NCI-H2196 treated with DMSO at 0.1 percent for 48 hours (cell line): ENCODE data around the gene ALS2.
"Not testable (repeated sequence)": the region's sequence is repeated elsewhere in the genome, so short reads cannot be mapped to it uniquely, and the experiment has no call there.

Source experiments
- DNase-seq: peaks from one replicate; lab custom pipeline; 2025; ENCODE audit not compliant: unreplicated experiment; lab: John Stamatoyannopoulos, UW

Gene ALS2

DNA sequence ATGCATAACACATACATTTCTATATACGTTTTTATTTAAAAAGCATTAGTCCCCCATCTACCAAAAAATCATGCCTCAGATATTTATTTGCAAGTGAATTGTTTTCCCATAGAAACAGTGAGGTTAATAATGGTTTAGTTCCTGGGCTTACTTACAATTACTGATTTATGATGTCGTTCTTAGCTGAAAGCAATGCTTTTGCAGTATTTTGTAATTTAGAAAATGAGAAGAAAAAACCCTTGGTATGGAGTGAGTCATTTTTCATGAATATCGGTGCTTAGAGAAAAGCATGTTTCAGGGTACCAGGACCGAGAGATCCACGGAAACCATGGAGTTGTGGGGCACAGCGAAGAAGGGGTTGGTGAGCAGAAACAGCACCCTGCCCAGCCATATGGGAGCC lies 13.6 kb upstream of the ALS2 start:
- DNase-seq = no peak

DNA sequence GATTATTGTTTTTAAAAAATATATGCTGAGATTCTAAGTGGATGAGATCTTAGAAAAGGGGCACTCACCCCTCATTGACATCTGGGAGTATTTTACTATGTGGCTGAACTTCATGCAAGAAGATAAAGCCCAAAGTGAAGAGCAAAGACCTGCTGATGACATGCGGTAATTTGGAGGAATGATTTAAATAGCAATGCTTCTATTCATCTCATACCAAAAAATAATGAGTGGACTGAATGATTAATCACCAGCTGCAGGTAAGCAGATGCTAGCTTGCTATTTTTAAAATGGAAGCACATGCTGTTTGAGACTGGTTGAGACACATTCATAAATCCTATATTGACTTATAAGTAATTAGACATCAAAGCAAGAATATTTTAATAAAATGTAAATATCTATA lies 12.9 kb upstream of the ALS2 start:
- no peak for DNase-seq

DNA sequence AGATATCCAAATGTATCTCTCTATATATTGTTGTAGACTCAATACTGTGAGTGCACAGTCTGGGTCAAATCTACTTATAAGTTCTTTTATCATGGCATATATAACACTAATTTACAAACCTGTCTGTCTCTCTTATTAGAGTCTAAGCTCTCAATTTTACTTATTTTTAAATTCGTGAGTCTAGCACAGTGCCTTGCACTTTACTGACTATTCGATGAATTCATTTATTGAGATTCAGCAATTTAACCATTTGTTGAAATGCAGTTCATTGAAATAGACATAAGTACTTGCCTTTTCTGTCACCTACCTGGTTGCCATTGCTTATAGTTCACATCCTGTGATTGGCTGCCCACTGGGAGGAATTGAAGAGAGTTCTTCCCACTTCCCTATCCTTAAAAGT lies 10.3 kb upstream of the ALS2 start:
- no peak for DNase-seq

DNA sequence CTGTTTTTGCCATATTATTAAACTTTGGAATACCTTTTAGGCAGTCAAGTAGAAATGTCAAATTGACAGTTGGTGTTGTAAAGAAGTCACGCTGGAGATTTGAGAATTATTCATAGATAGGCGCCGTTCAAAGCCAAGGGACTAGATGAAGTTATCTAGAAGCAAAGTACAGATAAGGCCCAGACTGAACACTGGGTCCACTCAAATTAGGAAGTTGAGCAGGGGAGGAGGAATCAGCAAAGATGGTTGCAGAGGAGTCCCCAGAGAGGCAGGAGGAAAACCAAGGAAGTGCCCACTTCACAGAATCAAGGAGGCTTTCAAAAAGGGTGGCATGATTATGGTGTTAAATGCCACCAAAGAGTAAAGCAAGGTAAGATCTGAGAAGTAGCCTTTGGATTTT lies 9.6 kb upstream of the ALS2 start:
- DNase-seq = no peak

DNA sequence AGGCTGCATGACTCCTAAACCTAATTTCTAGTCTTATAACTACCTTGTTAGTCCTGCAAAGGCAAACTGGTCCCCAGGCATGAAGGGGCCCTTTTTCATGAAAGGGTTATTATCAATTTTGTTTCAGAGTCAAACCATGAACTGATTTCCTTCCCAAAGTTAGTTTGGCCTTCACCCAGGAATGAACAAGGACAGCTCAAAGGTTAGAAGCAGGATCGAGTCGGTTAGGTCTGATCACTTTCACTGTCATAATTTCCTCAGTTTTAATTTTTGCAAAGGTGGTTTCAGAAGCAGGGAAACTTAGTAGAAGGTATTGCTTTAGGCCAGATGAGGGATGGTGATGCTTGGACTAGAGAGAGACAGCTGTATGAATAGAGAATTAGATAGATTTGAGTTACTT lies 8.7 kb upstream of the ALS2 start:
- DNase-seq = no peak

DNA sequence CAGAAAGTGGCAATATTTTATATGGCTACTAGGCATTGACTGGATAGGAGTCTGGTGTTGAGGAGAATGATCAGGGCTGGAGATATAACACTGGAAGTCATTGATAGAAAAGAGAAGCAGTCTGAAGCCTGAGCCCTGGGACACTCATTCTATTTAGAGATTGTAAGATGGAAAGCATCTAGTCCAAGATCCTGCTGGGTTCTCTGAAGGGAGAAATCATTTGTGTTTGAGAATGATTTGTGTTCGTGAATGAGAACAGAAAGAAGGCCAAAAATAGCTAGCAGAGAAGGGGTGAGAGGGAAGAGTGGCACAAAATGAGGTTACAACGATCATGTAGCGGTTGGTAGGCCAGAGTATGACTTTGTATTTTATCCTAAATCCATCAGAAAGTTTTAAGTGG lies 7.6 kb upstream of the ALS2 start:
- no peak for DNase-seq

DNA sequence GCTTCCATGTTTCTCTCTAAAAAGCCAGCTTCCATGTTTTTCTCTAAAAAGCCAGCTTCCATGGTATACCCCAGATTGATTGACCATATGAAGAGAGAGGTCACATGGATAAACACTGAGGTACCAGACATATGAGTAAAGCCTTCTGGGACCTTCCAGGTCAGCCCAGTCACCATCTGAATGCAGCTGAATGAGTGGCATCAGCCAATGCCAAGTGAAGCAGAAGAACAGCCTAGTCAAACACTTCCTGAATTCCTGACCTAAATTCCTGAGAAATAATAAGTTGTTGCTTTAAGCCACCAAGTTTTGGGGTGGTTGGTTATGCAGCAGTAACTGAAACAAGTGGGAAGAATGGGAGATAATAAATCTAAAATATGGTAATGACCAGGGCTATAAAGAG lies 5.7 kb upstream of the ALS2 start:
- DNase-seq = no peak

DNA sequence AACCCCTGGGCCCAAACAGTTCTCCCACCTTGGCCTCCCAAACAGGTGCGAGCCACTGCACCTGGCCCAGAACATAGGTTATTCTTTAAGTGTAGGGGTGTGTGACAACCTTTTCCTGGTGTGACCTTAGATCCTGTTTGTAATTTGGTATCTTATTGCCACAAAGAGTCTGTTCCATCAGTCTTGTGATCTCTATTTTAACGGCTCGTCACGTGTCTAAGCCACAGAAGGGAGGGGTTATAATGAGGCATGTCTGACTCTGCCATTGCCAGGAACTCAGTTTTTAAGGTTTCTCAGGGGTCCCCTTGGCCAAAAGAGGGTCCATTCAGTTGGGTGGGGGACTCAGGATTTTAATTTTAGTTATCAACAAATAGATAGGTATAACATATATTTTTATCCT lies 4.4 kb upstream of the ALS2 start:
- no peak for DNase-seq

DNA sequence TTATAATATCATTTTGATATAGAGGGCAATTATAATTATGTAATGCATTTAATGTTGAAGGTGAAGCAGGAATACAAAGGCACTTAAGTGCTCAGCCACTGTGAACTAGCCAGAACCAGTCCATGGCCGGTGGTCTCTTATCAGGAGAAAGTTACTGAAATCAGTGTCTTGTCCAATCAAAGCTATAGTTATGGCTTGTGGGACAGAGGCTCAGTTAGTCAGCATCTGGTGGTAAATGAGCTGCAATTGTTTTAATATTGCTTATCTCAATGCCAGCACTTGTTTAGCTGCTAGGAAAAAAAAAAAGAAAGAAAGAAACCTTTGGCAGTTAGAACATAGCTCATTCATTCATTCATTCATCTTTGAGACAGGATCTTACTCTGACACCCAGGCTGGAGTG lies 3.8 kb upstream of the ALS2 start:
- DNase-seq = no peak

DNA sequence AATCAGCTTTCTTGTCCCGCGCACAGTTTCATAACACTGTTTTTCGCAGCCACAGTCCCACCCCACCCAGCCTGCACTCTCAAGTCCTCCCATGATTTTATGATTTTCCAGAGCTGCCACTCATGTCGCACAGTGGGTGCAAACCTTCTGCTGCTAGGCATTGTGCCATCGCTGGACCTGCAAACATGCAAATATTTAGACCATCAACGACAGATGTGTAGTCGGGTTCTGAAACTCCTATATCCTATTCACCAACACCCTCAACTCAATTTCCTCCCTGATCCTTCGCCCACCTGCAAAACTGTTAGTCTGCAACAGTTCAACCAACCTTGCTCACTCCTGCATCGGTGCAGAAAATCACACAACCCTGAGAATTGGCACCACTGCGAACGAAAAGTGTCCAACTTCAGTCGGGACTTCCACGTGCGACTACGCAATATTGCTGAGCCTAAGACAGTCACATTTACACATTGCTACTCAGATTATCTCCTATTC lies 871 bp upstream of the ALS2 start:
- no peak for DNase-seq

DNA sequence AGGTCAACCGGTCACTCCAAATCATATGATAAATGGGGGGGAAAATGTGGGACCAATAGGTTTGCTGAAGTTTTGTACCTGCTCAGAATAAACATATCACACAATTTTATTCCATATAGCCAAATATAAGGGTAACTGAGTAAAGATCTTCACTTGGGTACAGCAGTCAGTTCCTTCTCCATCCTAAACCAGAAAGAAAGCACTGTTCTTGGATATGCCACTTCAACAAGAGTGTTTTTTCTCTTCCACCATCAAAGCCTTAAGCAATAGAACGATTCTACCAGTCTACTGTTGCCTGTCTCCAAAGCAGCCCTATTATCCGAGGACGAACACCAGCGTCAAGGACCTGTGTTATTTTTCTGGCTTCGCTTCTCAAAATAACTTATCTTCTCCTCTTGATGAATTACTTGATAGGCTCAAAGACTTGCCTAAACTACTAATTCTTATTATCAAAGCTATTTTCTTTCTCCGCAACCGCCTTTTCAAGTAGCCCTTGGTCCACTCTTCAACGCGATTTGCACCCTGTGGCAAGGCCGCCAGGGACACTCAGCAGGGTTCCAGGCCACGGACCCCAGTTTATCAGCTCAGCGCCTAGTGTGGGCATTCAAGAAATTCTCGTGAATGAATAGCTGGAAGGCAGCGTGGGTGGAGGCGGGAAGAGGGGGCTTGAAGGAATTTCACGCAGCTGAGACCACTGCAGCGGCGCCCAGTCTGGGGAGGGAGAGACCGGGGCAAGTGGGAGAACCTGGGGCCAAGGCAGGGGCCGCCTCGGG lies 646 bp downstream of the ALS2 start:
- DNase-seq = no peak

DNA sequence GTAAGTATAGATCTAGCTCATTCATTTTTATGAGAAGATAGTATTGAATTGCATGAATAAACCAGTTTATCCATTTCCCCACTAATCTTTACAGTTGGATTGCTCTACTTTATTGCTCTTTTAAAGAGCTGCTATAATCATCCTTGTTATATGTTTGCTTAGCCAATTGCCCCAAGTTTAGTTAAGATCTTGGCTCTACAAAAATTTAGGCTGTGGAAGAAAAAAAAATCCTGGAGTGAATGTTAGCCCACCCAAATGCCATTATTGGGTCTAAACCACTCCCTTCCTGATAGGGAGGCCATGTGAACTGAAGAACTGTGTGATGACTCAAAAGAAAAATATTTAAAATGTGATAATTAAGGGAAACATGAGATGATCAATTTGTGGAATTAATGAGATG lies 2.9 kb downstream of the ALS2 start:
- DNase-seq = no peak

DNA sequence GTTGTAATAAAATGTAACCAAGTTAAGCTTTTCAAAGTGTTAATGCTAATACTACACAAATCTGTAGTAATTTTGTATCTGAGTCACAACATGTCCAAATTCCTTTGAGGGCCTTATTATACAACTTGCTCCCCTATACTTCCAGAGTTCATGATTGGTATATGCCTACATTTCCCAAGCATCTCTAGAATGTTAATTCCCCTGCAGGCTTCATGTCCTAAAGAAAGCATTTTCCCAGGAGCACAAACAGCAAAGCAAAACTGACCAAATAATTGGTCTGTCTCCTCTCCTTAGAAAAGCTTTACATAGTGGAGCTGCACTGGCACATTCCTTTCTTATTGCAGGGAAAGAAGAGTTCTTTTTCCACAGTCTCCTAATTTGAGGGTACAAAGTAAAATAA lies 3.7 kb downstream of the ALS2 start:
- no peak for DNase-seq

DNA sequence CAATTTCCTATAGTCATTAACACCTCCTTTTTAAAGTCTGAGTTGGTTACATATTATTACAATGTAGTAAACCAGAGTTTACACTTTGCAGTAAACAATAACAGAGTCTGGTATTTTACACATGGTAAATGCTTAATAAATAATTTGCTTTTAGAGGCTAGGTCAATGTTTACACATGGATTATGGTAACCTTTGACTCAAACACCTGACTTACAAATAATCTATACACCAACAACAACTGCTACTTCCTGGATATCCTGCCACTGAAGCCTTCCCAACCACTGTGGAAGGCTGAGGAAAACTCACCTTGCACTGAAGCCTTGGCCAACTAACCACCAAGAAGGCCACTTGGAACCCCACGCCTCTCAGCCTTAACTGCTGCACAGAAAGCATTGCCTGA lies 5.4 kb downstream of the ALS2 start:
- DNase-seq = no peak

DNA sequence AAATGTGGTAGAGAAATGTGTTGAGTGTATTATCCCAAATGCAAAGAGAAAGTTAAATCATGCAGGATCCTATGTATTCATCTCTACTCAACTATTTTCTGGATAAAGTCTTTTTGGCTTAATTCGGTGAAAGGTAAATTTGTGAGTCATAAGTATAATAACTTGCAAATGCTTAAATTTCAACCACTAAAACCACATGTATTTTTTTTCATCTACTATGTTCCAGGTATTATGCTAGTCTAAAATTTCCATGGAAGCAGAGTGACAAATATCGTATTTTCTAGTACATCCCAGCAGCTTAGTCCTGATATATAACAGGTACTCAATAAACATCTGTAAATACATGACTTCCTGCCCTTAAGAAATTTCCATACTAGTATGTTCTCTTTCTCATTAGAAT lies 6.2 kb downstream of the ALS2 start:
- DNase-seq = no peak

DNA sequence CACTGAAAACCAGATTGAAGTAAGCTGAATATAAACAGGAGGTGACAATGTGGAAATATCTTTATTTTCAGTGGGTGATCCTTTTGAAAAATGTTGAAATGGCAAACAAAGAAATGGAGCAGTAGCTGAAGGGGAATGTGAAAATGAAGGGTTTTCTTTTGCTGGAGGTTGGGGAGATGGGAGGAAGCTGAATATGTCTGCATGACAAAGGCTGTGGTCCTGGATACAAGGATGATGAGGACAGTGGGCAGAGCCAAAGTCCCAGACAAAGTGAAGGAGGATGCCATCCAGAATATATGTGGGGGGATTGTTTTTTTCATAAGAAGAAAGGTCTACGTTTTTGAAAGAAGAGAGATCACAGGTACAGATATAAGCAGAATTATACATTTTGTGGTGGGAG lies 6.7 kb downstream of the ALS2 start:
- DNase-seq = no peak

DNA sequence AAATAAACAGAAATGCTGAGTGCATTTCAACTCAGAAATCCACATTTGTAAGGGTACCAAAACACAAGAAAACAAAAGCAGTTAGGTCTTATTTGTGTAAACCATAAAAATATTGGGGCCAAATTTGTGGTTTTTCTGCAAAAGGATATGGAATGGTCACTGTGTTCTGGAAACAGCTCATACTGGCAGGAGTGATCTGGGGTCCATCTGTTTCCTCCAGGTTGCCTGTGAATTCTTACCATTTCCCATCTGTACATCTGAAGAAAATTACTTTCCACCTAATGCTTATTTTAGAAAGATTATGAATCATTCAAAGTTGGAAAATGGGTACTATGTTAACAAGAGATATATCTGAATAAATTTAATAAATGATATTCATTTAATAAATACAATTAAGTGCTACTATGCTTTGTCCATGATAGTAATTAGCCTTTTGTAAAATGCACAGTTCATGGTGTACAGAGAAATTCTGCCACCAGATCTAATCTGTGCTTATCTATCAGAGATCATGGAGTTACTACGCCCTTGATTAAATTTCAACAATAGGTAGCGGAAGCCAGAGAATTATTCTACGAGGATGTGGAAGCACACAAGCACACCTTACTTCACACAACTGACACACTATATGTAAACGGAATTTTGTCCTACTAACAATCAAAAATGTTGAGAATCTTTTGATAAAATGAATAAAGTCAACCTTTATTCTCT lies 10.9 kb downstream of the ALS2 start:
- DNase-seq = no peak

DNA sequence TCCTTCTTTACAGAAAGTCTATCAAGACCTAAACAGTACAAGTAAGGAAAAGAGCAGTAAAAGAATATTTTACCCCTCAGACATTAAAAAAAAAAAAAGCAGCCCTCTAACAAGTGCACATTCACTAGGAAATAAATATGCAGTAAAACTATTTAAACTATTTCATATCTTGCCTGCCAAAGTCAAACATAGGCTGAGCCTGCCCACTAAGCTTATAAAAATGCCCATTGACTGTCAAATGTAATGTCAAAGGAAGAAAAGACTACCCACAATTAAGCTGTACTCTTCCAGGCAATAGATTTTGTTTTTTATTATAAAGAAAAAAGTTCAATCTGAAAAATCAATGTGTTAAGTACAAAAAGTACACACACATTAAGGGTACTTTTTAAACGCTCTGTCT lies 11.8 kb downstream of the ALS2 start:
- DNase-seq = no peak

DNA sequence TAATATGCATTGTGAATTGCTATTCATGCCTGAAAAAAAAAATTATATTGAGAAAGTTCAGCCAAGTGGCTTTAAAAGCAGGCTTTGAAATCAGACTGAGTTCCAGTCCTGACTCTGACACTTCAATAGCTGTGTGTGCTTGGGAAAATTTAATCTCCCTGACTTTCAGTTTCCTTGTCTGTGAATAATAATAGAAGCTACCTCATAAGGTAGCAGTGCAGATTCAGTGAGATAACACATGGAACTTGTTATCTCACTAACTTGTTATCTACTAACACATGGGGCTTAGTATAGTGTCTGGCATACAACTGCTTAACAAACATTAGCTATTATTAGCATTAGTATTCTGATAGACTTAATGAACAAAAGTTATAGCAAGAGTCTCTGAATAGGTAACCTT lies 14.9 kb downstream of the ALS2 start:
- DNase-seq = no peak

DNA sequence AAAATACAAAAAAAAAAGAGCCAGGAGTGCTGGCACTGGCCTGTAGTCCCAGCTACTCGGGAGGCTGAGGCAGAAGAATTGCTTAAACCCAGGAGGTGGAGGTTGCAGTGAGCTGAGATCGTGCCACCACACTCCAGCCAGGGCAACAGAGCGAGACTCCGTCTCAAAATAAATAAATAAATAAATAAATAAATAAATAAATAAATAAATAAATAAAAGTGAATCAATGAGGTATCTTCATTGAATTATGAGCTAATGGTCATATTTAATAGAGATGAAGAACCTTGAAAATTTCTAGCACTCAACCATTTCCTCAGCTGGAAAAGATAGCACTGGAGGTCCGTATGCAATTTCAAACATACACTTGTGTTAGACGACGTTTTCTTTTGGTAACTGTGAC lies 16.3 kb downstream of the ALS2 start:
- DNase-seq = not testable (repeated sequence)

DNA sequence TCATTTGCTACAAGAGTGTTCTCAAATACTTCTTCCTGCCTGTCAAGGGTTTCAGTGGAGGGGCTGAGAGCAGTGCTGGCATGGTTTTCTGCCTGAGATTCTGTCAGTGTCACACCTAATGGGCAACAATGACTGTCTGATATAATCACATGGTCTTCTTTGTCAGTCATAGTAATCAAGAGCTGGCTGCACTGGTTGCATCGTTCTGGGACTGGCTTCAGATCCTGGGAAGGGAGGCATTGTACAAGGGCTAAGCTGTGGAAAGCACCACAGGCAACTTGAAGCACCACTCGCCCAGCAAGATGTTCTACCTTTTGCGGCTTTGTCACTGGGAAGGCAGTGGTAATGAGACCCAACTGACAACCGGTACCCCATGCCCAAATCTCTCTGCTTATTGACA lies 19.6 kb downstream of the ALS2 start:
- DNase-seq = no peak

DNA sequence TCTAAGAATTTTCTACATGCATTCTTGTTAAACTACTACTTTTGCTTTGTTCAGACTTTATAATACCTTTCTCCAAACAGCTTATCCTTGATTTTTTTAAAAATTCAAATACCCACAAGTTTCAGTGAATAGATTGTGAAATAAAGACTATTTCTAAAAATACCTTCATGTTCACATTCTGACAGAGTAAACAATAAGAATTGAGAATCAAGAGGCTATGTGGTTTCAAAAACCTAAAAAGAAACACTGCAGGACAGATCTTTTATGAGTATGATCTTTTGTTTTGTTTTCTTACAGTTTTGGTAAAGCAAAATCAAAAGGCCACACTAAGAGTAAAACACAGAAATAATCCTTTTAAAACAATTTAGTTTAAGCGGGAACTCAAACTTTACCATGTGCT lies 21.2 kb downstream of the ALS2 start:
- DNase-seq = no peak

DNA sequence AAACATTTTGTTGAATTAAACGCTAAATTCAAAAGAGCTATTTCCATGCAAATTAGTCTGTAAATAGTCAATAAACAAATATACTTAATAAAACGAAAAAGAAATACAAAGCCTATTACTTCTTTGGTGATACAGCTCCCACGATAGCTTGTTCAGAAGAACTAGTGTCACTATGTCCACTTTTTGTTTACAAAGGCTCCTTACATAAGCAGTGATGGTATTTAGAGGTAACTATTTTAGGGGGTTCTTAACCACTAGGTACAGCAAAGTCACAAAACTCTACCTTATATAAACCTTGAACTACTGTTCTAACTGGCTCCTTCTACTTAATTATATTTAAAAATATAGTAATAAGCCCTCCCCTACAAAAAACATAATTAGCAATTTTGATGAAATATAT lies 21.9 kb downstream of the ALS2 start:
- DNase-seq = no peak
